ENCODE measurements around the gene EXOC2.

- no peak for TF ChIP-seq USF2 (IDR thresholded peaks at IDR 0.05; ENCODE audit: low read depth, low read length)
- no peak for TF ChIP-seq USF2 (CRISPR knock-in tag; IDR thresholded peaks at IDR 0.05; ENCODE audit: borderline replicate concordance)
- no peak for TF ChIP-seq HES4 (CRISPR knock-in tag; IDR thresholded peaks at IDR 0.05; ENCODE audit: borderline replicate concordance)
- no peak for TF ChIP-seq ZNF513 (CRISPR knock-in tag; conservative IDR thresholded peaks at IDR 0.05)
- TF ChIP-seq EZH2 (conservative IDR thresholded peaks at IDR 0.05; ENCODE audit: low read depth, low read length), result no peak
- no peak for TF ChIP-seq ERF (CRISPR knock-in tag; IDR thresholded peaks at IDR 0.05)
- no peak for TF ChIP-seq HNF4A (CRISPR knock-in tag; IDR thresholded peaks at IDR 0.05)
- TF ChIP-seq ZNF232 (CRISPR knock-in tag; IDR thresholded peaks at IDR 0.05; ENCODE audit: borderline replicate concordance), result no peak
- no peak for TF ChIP-seq RAD21 (CRISPR knock-in tag; IDR thresholded peaks at IDR 0.05)
- TF ChIP-seq CTCF (CRISPR knock-in tag; IDR thresholded peaks at IDR 0.05), result no peak
- TF ChIP-seq STAT5B (CRISPR knock-in tag; IDR thresholded peaks at IDR 0.05), result no peak
- no peak for TF ChIP-seq ZFP36 (IDR thresholded peaks at IDR 0.05; ENCODE audit: borderline replicate concordance, low read depth, low read length, partially characterized antibody)
- TF ChIP-seq SALL2 (CRISPR knock-in tag; IDR thresholded peaks at IDR 0.05), result no peak
These were observed 7.6 kb upstream of the EXOC2 start for GRCh38 chr6:700490-700889.

All from HepG2 (cell line).